HCT116 (cell line): ENCODE data around the gene CFAP74. TPM values are rescaled to one million over a fixed set of nuclear protein-coding genes. Genes with fewer than 3 reads are reported as not detected.

Experiments
- ATAC-seq: fragments of 200-7000 bp; cut with Tn5 transposase; 2 replicates; pipeline ENCODE4 v1.9.1; 2020; ENCODE audit warnings: mild to moderate bottlenecking, moderate library complexity
- BruUV-seq: library from RNA; stranded (reverse); fragments of 400-500 nt; replicated peaks from 2 replicates; lab custom pipeline; 2021; lab: Mats Ljungman, UMichigan
- CTCF ChIA-PET: fragments of 300-600 bp; sonication (Branson Sonifier 250); formaldehyde crosslinking; loops from one replicate; lab custom pipeline; 2021; ENCODE audit warnings: antibody characterized with exemption; lab: Charles Lee
- POLR2A ChIA-PET: fragments of 300-600, 350-600 bp; sonication (Branson Sonifier 250); formaldehyde crosslinking; loops from one replicate; lab custom pipeline; 2021; ENCODE audit warnings: antibody characterized with exemption; lab: Charles Lee
- RAD21 ChIA-PET, 2 experiments: fragments of 300-600 bp; sonication (Branson Sonifier 250); formaldehyde crosslinking; loops; one replicate each; lab custom pipeline; 2023; ENCODE audit warnings: low total read pairs in 2 of 2; ENCODE audit not compliant: uncharacterized antibody in 2 of 2, unreplicated experiment in 2 of 2, low non-redundant PET in 1 of 2; lab: Charles Lee
- DNase-seq: peaks from one replicate; pipeline ENCODE4 v3.0.0-alpha.2; 2010; ENCODE audit warnings: low read depth, low spot score
- H2AFZ ChIP-seq: fragments of 200-600 bp; shearing (Covaris generic), sonication (generic); 2 replicates; pipeline ENCODE4 v1.6.1; 2017; ENCODE audit warnings: low read depth, mixed run types, mixed read lengths, antibody characterized with exemption, low read length; ENCODE audit not compliant: poor library complexity, severe bottlenecking
- H3K27ac ChIP-seq: 2 replicates; pipeline ENCODE4 v1.5.1; 2012; ENCODE audit warnings: low read depth, low read length
- H3K27me3 ChIP-seq: fragments of 200-600 bp; sonication (generic); 2 replicates; pipeline ENCODE4 v1.6.1; 2016; ENCODE audit warnings: mixed run types, low read length, mixed read lengths; ENCODE audit not compliant: insufficient read depth
- H3K36me3 ChIP-seq, 2 experiments: fragments of 200-500 bp in 1 of 2; fragments of 200-600 bp in 1 of 2; sonication (Bioruptor generic) in 1 of 2; sonication (generic) in 1 of 2; 2 replicates each; pipeline versions ENCODE4 v1.5.1 to v1.6.1; 2014 to 2016; ENCODE audit warnings: low read length in 2 of 2, inconsistent platforms in 1 of 2, mixed read lengths in 1 of 2, mixed run types in 1 of 2; ENCODE audit not compliant: insufficient read depth in 2 of 2, control insufficient read depth in 1 of 2
- H3K4me1 ChIP-seq, 2 experiments: fragments of 200-600 bp in 1 of 2; sonication (generic) in 1 of 2; 2 replicates each; pipeline versions ENCODE4 v1.5.1 to v1.6.1; 2012 to 2017; ENCODE audit warnings: low read length in 2 of 2, inconsistent platforms in 1 of 2, mild to moderate bottlenecking in 1 of 2, mixed read lengths in 1 of 2, mixed run types in 1 of 2, moderate library complexity in 1 of 2; ENCODE audit not compliant: insufficient read depth in 2 of 2, control insufficient read depth in 1 of 2
- H3K4me2 ChIP-seq: fragments of 200-600 bp; sonication (generic); 2 replicates; pipeline ENCODE4 v1.6.1; 2017; ENCODE audit warnings: mixed run types, low read length, mixed read lengths
- H3K4me3 ChIP-seq, 2 experiments: fragments of 200-600 bp in 1 of 2; sonication (generic) in 1 of 2; replicated peaks in 1 of 2; 2 replicates each; pipeline ENCODE4 v1.5.1; 2011 to 2016; ENCODE audit warnings: low read length in 2 of 2, control low read depth in 1 of 2, low read depth in 1 of 2, mild to moderate bottlenecking in 1 of 2, mixed read lengths in 1 of 2, mixed run types in 1 of 2
- H3K79me2 ChIP-seq: fragments of 200-600 bp; sonication (generic); 2 replicates; pipeline ENCODE4 v1.6.1; 2017; ENCODE audit warnings: mild to moderate bottlenecking, mixed run types, low read length, moderate library complexity, mixed read lengths; ENCODE audit not compliant: insufficient read depth
- H3K9ac ChIP-seq: fragments of 200-600 bp; sonication (generic); 2 replicates; pipeline ENCODE4 v1.6.1; 2016; ENCODE audit warnings: low read length, mixed read lengths
- H3K9me2 ChIP-seq: fragments of 200-600 bp; sonication (generic), shearing (Covaris generic); 2 replicates; pipeline ENCODE4 v1.6.1; 2017; ENCODE audit warnings: mixed run types, mild to moderate bottlenecking, moderate library complexity; ENCODE audit not compliant: insufficient read depth
- H3K9me3 ChIP-seq, 2 experiments: fragments of 200-500 bp in 1 of 2; fragments of 200-600 bp in 1 of 2; sonication (Bioruptor generic) in 1 of 2; sonication (generic) in 1 of 2; 2 replicates each; pipeline ENCODE4 v1.6.1; 2014 to 2017; ENCODE audit warnings: low read length in 2 of 2, mixed read lengths in 2 of 2, inconsistent platforms in 1 of 2, low read depth in 1 of 2, mild to moderate bottlenecking in 1 of 2, mixed run types in 1 of 2, moderate library complexity in 1 of 2; ENCODE audit not compliant: control insufficient read depth in 1 of 2, insufficient read depth in 1 of 2
- H4K20me1 ChIP-seq: fragments of 200-600 bp; sonication (generic), shearing (Covaris generic); 2 replicates; pipeline ENCODE4 v1.6.1; 2017; ENCODE audit warnings: mixed run types, mild to moderate bottlenecking, moderate library complexity; ENCODE audit not compliant: insufficient read depth
- EGR1 ChIP-seq: IDR thresholded peaks from 2 replicates; pipeline ENCODE4 v1.6.1; 2012; ENCODE audit warnings: low read depth
- ELF1 ChIP-seq: IDR thresholded peaks from 2 replicates; pipeline ENCODE4 v1.6.1; 2012; ENCODE audit warnings: low read depth, borderline replicate concordance
- FOSL1 ChIP-seq: IDR thresholded peaks from 2 replicates; pipeline ENCODE4 v1.6.1; 2012; ENCODE audit warnings: low read depth
- RAD21 ChIP-seq: IDR thresholded peaks from 2 replicates; pipeline ENCODE4 v1.6.1; 2012; ENCODE audit warnings: low read depth, mild to moderate bottlenecking
- SP1 ChIP-seq: IDR thresholded peaks from 2 replicates; pipeline ENCODE4 v1.6.1; 2012; ENCODE audit warnings: low read depth
- TCF7L2 ChIP-seq: IDR thresholded peaks from 2 replicates; pipeline ENCODE4 v1.7.0; 2011; ENCODE audit warnings: borderline replicate concordance, inconsistent platforms; ENCODE audit not compliant: insufficient read depth, insufficient read length; ENCODE audit errors: extremely low read depth
- YY1 ChIP-seq: IDR thresholded peaks from 2 replicates; pipeline ENCODE4 v1.6.1; 2011; ENCODE audit warnings: low read length, low read depth, moderate library complexity, mild to moderate bottlenecking; ENCODE audit not compliant: insufficient replicate concordance; ENCODE audit errors: extremely low read depth
- intact Hi-C: fragments of 100-400 bp; cut with micrococcal nuclease; formaldehyde crosslinking; loops from 2 replicates; pipeline ENCODE4 v1.10.0; 2022
- total RNA-seq: library from RNA; stranded (reverse); gene quantifications from one replicate; pipeline ENCODE4 v1.2.1, GENCODE V29; 2021; ENCODE audit not compliant: unreplicated experiment
- TF ChIP-seq, protein P1 (sequence below): IDR thresholded peaks from 2 replicates; pipeline ENCODE4 v1.6.1; 2012
- TF ChIP-seq, protein P2 (sequence below), 3 experiments: fragments of 200-600 bp in 1 of 3; sonication (generic) in 1 of 3; IDR thresholded peaks in 2 of 3; conservative IDR thresholded peaks in 1 of 3; 2 replicates each; pipeline ENCODE4 v1.5.1; 2012 to 2017; ENCODE audit warnings: low read depth in 2 of 3, low read length in 2 of 3, antibody characterized with exemption in 1 of 3, borderline replicate concordance in 1 of 3, control low read depth in 1 of 3, mild to moderate bottlenecking in 1 of 3, mixed read lengths in 1 of 3, mixed run types in 1 of 3, moderate library complexity in 1 of 3; ENCODE audit not compliant: insufficient read depth in 1 of 3

The CFAP74 gene
- total RNA-seq, 1 experiment from 2014 or later = 4.9 TPM

DNA sequence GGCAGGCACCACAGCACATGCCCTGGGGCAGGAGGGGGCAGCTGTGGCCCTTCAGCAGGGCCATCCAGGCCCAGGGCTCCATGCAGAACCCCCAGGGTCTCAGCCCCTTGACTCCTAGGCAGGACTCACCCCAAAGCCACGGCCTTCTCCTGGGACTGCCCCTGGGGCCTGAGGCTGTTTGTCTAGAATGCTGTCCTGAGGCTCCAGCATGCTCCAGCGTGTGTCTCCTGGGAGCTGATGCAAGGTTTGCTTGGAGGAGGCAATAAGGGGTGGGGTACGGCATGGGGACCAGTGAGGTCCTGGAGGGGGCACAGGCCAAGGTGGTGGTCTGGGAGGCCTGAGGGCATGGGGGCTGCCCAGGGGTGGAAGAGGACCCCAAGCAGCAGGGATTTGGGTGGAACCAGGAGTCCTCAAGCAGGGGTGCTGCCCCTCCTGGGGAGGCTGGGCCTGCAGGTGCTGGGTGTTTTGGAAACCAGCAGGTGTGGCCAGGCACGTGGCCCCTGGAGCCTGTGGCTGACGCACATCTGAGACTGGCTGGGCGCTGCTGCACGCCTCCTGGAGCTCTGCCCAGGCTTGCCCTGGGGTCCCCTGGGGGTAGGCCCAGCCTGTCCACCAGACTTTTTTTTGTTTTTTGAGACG is 96.4 kb downstream of the CFAP74 start:
- peak; percentile 13 for DNase-seq
- H3K9me2 ChIP-seq = no peaks in the 10 kb centered on the region
- peak overlapping the region; percentile 87 for H3K27ac ChIP-seq
- H3K79me2 ChIP-seq = no peaks in the 10 kb centered on the region
- no TSS peak for BruUV-seq
- H3K4me2 ChIP-seq = no peak overlapping the region
- ChIA-PET POLR2A (interaction anchor here (1.1 kb wide), 1 partner anchor 138 kb away, joined by 4 read pairs; no protein-coding TSS in a partner anchor), CTCF (interaction anchor here (1.4 to 3.0 kb wide), 5 partner anchors 12 to 142 kb away, joined by 5 to 31 read pairs (median 8); no protein-coding TSS in a partner anchor), RAD21 (no interaction called here)
- H3K4me1 ChIP-seq = peaks cover 19 to 36% of the 10 kb centered on the region in 2 experiments
- no peaks in the 10 kb centered on the region for H3K9me3 ChIP-seq
- no peaks in the 10 kb centered on the region for H3K36me3 ChIP-seq
- intact Hi-C loops = loop anchor here (5.0 kb wide), 1 partner anchor 140 kb away; no protein-coding TSS in a partner anchor
- H3K27me3 ChIP-seq = no peaks in the 10 kb centered on the region
- H3K4me3 ChIP-seq = no peak overlapping the region
- no peak overlapping the region for H3K9ac ChIP-seq
- H2AFZ ChIP-seq = no peak overlapping the region
- TF ChIP-seq SP1 (no peak), TCF7L2 (peak; percentile 44), ELF1 (no peak)
- TF ChIP-seq, protein P1, sequence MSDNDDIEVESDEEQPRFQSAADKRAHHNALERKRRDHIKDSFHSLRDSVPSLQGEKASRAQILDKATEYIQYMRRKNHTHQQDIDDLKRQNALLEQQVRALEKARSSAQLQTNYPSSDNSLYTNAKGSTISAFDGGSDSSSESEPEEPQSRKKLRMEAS = peak; percentile 79; the same call in 1 of the 2 replicates
- H4K20me1 ChIP-seq = no peaks in the 10 kb centered on the region
- ATAC-seq = no peak

DNA sequence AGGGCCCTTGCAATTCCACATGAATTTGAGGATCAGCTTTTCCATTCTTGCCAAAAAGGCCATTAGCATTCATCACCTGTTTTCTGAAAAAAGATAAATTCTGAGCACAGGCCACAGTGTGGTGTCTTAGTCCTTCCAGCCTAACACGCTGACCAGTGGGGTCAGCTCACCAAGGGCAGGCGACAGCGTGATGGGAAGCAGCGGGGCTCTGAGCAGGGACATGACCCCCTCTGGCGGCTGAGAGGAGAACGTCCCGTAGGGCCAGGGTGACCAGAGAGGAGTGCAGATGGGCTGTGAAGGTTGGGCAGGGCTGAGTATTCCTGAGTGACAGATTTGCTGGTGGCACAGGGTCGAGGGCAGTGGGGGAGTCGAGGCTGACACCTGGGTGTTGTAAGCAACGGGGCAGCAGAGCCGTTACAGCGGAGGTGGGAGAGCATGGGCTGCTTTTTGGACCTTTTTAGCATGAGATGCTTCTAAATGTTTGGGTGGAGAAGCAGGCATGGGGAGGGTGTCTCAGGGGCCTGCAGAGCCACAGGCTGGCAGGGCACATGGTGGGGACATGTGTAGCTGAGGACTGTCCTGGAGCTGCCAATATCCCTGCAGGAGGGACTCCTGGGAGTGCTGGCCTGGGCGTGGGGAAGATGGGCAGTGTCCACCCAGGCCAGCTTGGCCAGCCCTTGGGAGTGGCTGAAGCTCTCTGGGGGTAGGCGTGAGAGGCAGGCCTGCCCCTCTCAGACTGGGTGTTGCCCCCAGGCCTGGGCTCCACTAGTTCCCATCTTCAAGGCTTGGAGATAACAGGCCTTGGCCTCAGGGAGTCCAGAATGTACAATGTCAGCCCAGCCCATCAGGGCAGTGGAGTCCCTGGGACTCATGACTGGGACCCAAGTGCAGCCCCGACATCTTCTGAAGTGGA is 97.1 kb downstream of the CFAP74 start:
- Histone ChIP-seq H4K20me1 (no peaks in the 10 kb centered on the region), H2AFZ (peak overlapping the region; percentile 85)
- no TSS peak for BruUV-seq
- CTCF ChIA-PET = interaction anchor here (0.6 to 2.7 kb wide), 13 partner anchors 9 to 277 kb away, joined by 3 to 12 read pairs (median 5); no protein-coding TSS in a partner anchor
- TF ChIP-seq SP1 (no peak), FOSL1 (no peak), YY1 (peak; percentile 50), EGR1 (no peak), RAD21 (peak; percentile 100), ELF1 (no peak), TCF7L2 (no peak)
- TF ChIP-seq, protein P1 = 0 out of 2 replicates have a peak, but pooled peaks have one; percentile 45
- TF ChIP-seq, protein P2, sequence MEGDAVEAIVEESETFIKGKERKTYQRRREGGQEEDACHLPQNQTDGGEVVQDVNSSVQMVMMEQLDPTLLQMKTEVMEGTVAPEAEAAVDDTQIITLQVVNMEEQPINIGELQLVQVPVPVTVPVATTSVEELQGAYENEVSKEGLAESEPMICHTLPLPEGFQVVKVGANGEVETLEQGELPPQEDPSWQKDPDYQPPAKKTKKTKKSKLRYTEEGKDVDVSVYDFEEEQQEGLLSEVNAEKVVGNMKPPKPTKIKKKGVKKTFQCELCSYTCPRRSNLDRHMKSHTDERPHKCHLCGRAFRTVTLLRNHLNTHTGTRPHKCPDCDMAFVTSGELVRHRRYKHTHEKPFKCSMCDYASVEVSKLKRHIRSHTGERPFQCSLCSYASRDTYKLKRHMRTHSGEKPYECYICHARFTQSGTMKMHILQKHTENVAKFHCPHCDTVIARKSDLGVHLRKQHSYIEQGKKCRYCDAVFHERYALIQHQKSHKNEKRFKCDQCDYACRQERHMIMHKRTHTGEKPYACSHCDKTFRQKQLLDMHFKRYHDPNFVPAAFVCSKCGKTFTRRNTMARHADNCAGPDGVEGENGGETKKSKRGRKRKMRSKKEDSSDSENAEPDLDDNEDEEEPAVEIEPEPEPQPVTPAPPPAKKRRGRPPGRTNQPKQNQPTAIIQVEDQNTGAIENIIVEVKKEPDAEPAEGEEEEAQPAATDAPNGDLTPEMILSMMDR (IDR thresholded peaks at IDR 0.05 in 2 of 3, conservative IDR thresholded peaks at IDR 0.05 in 1 of 3; ENCODE audit: borderline replicate concordance in 1 of 3, insufficient read depth in 1 of 3, low read depth in 2 of 3, low read length in 2 of 3) = peak; percentile 93 to 96 (median 94)
- TF ChIP-seq, all 23 proteins: peak for 4
- H3K9me2 ChIP-seq = no peaks in the 10 kb centered on the region
- H3K4me3 ChIP-seq = no peak overlapping the region
- no peak overlapping the region for H3K9ac ChIP-seq
- ATAC-seq (peak; percentile 70), DNase-seq (peak; percentile 71)
- POLR2A ChIA-PET = interaction anchor here (0.5 to 1.3 kb wide), 3 partner anchors 10 to 138 kb away, joined by 3 to 5 read pairs (median 4); no protein-coding TSS in a partner anchor
- H3K79me2 ChIP-seq = no peaks in the 10 kb centered on the region
- H3K27ac ChIP-seq = peak overlapping the region; percentile 87
- H3K36me3 ChIP-seq = no peaks in the 10 kb centered on the region
- H3K27me3 ChIP-seq = no peaks in the 10 kb centered on the region
- H3K4me2 ChIP-seq = peak overlapping the region; percentile 10; the same call in 1 of the 2 replicates
- no peaks in the 10 kb centered on the region for H3K9me3 ChIP-seq
- RAD21 ChIA-PET = interaction anchor here (0.7 to 1.0 kb wide), 3 partner anchors 9 to 118 kb away, joined by 3 to 4 read pairs (median 3); no protein-coding TSS in a partner anchor
- intact Hi-C loops = loop anchor here (1.0 to 5.0 kb wide), 2 partner anchors 117 to 141 kb away; no protein-coding TSS in a partner anchor
- peaks cover 19 to 36% of the 10 kb centered on the region in 2 experiments for H3K4me1 ChIP-seq
